ENCODE measurements around the gene APOBEC3A.
"Not testable (repeated sequence)": the region's sequence is repeated elsewhere in the genome, so short reads cannot be mapped to it uniquely, and the experiment has no call there.

DNA sequence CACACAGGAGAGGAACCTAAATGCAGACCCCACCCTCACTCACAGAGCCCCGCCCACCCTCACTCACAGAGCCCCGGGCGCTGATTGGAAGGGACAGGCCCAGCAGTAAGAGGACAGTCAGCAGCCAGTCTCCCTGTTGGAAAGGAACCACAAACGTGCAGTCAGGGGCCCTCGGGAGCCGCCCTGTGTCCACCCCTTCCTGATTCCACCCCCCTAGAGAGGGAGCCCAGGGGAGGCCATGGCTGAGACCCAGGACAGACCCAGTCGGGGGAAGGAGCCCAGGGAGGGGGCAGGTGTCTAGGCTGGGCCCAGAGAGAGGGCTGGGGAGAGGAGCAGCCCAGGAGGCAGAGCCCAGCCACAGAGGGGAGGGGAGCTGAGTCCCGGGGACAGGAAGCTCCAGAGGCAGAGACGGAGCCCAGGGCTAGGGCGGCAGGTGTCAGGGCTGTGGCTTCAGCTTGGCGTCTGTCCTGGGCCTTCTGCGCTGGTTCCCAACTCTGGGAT, 35.5 kb downstream of the APOBEC3A start:
- TF ChIP-seq EZH2 (IDR thresholded peaks at IDR 0.05; ENCODE audit: borderline replicate concordance, insufficient read depth, low read depth, low read length, poor library complexity, severe bottlenecking): not testable (repeated sequence)
- TF ChIP-seq, protein P1, sequence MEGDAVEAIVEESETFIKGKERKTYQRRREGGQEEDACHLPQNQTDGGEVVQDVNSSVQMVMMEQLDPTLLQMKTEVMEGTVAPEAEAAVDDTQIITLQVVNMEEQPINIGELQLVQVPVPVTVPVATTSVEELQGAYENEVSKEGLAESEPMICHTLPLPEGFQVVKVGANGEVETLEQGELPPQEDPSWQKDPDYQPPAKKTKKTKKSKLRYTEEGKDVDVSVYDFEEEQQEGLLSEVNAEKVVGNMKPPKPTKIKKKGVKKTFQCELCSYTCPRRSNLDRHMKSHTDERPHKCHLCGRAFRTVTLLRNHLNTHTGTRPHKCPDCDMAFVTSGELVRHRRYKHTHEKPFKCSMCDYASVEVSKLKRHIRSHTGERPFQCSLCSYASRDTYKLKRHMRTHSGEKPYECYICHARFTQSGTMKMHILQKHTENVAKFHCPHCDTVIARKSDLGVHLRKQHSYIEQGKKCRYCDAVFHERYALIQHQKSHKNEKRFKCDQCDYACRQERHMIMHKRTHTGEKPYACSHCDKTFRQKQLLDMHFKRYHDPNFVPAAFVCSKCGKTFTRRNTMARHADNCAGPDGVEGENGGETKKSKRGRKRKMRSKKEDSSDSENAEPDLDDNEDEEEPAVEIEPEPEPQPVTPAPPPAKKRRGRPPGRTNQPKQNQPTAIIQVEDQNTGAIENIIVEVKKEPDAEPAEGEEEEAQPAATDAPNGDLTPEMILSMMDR (IDR thresholded peaks at IDR 0.05): not testable (repeated sequence)

All from B cell (primary cell).